H1 (cell line): ENCODE measurements around the gene ZNF33B. TPM values are rescaled to one million over a fixed set of nuclear protein-coding genes. Genes with fewer than 3 reads are reported as not detected.

Experiments
- CTCF ChIA-PET: fragments of 300-600 bp; sonication (Branson Sonifier 250); formaldehyde crosslinking; loops from one replicate; lab custom pipeline; 2021; ENCODE audit not compliant: partially characterized antibody; lab: Charles Lee
- POLR2A ChIA-PET: fragments of 300-600 bp; sonication (Branson Sonifier 250); formaldehyde crosslinking; loops from one replicate; lab custom pipeline; 2021; ENCODE audit warnings: inconsistent platforms; ENCODE audit not compliant: partially characterized antibody; lab: Charles Lee
- DNase-seq, 2 experiments: peaks; one replicate each; pipeline versions ENCODE4 v3.0.0 to v3.0.0-alpha.2; 2010 to 2022; ENCODE audit warnings: low spot score in 2 of 2, low read depth in 1 of 2, mixed read lengths in 1 of 2
- FAIRE-seq: peaks from 2 replicates; lab custom pipeline; 2011; peaks lifted over from hg19 to GRCh38; lab: Jason Lieb, UNC
- H2AFZ ChIP-seq: 2 replicates; pipeline ENCODE4 v1.8.1; 2012; ENCODE audit warnings: low read length, inconsistent platforms
- H2AK5ac ChIP-seq: 2 replicates; pipeline ENCODE4 v1.6.1; 2013; ENCODE audit warnings: low read depth, low read length
- H2BK120ac ChIP-seq: replicated peaks from 2 replicates; pipeline ENCODE3; 2013; ENCODE audit warnings: low read depth, low read length, inconsistent platforms
- H2BK12ac ChIP-seq: 2 replicates; pipeline ENCODE4 v1.6.1; 2013; ENCODE audit warnings: low read depth, low read length
- H2BK15ac ChIP-seq: 2 replicates; pipeline ENCODE4 v1.6.1; 2013; ENCODE audit warnings: low read length
- H2BK20ac ChIP-seq: 2 replicates; pipeline ENCODE4 v1.6.1; 2013; ENCODE audit warnings: low read length
- H2BK5ac ChIP-seq: 2 replicates; pipeline ENCODE4 v1.6.1; 2013; ENCODE audit warnings: low read depth, low read length
- H3K14ac ChIP-seq: 2 replicates; pipeline ENCODE4 v1.6.1; 2013; ENCODE audit warnings: inconsistent platforms; ENCODE audit not compliant: insufficient read length
- H3K18ac ChIP-seq: 2 replicates; pipeline ENCODE4 v1.6.1; 2013; ENCODE audit warnings: low read length; ENCODE audit errors: extremely low read depth
- H3K23ac ChIP-seq: 2 replicates; pipeline ENCODE4 v1.6.1; 2013; ENCODE audit warnings: inconsistent platforms; ENCODE audit not compliant: insufficient read length
- H3K23me2 ChIP-seq: 2 replicates; pipeline ENCODE4 v1.6.1; 2013; ENCODE audit warnings: low read depth, low read length
- H3K27ac ChIP-seq: 2 replicates; pipeline ENCODE4 v1.6.1; 2011; ENCODE audit warnings: low read depth, low read length, inconsistent platforms
- H3K27me3 ChIP-seq, 4 experiments: replicated peaks in 1 of 4; 1 replicate in 1 of 4; 2 replicates in 3 of 4; pipeline versions ENCODE4 v1.6.1 to v1.8.1; 2011 to 2013; ENCODE audit warnings: low read length in 3 of 4, mild to moderate bottlenecking in 3 of 4, inconsistent platforms in 2 of 4, mixed read lengths in 2 of 4, moderate library complexity in 1 of 4; ENCODE audit not compliant: control insufficient read depth in 3 of 4, insufficient read depth in 3 of 4; ENCODE audit errors: extremely low read depth in 1 of 4
- H3K36me3 ChIP-seq, 4 experiments: 2 replicates each; pipeline versions ENCODE4 v1.6.1 to v1.8.1; 2011 to 2013; ENCODE audit warnings: mild to moderate bottlenecking in 4 of 4, low read length in 3 of 4, moderate library complexity in 2 of 4, control low read depth in 1 of 4, inconsistent platforms in 1 of 4; ENCODE audit not compliant: insufficient read depth in 4 of 4, control insufficient read depth in 2 of 4
- H3K4ac ChIP-seq: replicated peaks from 2 replicates; pipeline ENCODE3; 2013; ENCODE audit warnings: low read length, low read depth, mixed read lengths, inconsistent platforms; ENCODE audit not compliant: insufficient read length
- H3K4me1 ChIP-seq, 4 experiments: replicated peaks in 1 of 4; 1 replicate in 1 of 4; 2 replicates in 3 of 4; pipeline versions ENCODE4 v1.6.1 to v1.8.1; 2011 to 2013; ENCODE audit warnings: low read length in 3 of 4, inconsistent platforms in 2 of 4, mixed read lengths in 1 of 4; ENCODE audit not compliant: insufficient read depth in 4 of 4, control insufficient read depth in 3 of 4
- H3K4me2 ChIP-seq, 2 experiments: 2 replicates each; pipeline versions ENCODE4 v1.6.1 to v1.8.1; 2011 to 2013; ENCODE audit warnings: low read depth in 2 of 2, low read length in 2 of 2, control low read depth in 1 of 2, inconsistent platforms in 1 of 2, mild to moderate bottlenecking in 1 of 2; ENCODE audit not compliant: insufficient read depth in 1 of 2
- H3K4me3 ChIP-seq, 4 experiments: fragments of 200-600, 300-600 bp in 1 of 4; sonication (generic), shearing (Covaris generic), sonication (Bioruptor Twin) in 1 of 4; 2 replicates each; pipeline versions ENCODE4 v1.5.1 to v1.8.1; 2011 to 2016; ENCODE audit warnings: low read length in 4 of 4, low read depth in 3 of 4, control low read depth in 2 of 4, inconsistent platforms in 2 of 4, mild to moderate bottlenecking in 2 of 4, mixed read lengths in 1 of 4, moderate library complexity in 1 of 4; ENCODE audit not compliant: insufficient read depth in 2 of 4; ENCODE audit errors: extremely low read depth in 1 of 4
- H3K56ac ChIP-seq: replicated peaks from 2 replicates; pipeline ENCODE3; 2013; ENCODE audit warnings: low read depth, mild to moderate bottlenecking, mixed read lengths, low read length, inconsistent platforms; ENCODE audit not compliant: insufficient read length
- H3K79me1 ChIP-seq: 2 replicates; pipeline ENCODE4 v1.6.1; 2013; ENCODE audit warnings: low read depth, low read length, control low read depth
- H3K79me2 ChIP-seq, 2 experiments: 2 replicates each; pipeline versions ENCODE4 v1.6.1 to v1.8.1; 2012 to 2013; ENCODE audit warnings: low read length in 2 of 2, mild to moderate bottlenecking in 2 of 2, inconsistent platforms in 1 of 2; ENCODE audit not compliant: insufficient read depth in 2 of 2, control insufficient read depth in 1 of 2
- H3K9ac ChIP-seq, 4 experiments: replicated peaks in 1 of 4; 1 replicate in 1 of 4; 2 replicates in 3 of 4; pipeline versions ENCODE4 v1.6.1 to v1.8.1; 2011 to 2013; ENCODE audit warnings: low read depth in 3 of 4, low read length in 3 of 4, control low read depth in 2 of 4, mild to moderate bottlenecking in 2 of 4, moderate library complexity in 2 of 4, inconsistent platforms in 1 of 4; ENCODE audit errors: extremely low read depth in 1 of 4
- H3K9me3 ChIP-seq, 2 experiments: 2 replicates each; pipeline versions ENCODE4 v1.6.1 to v1.8.1; 2012 to 2013; ENCODE audit warnings: mild to moderate bottlenecking in 2 of 2, moderate library complexity in 2 of 2, control low read depth in 1 of 2, inconsistent platforms in 1 of 2, low read depth in 1 of 2, low read length in 1 of 2, mixed read lengths in 1 of 2; ENCODE audit not compliant: insufficient read depth in 2 of 2
- H4K20me1 ChIP-seq, 2 experiments: replicated peaks in 1 of 2; 2 replicates each; pipeline versions ENCODE3 to v1.8.1; 2011 to 2013; ENCODE audit warnings: inconsistent platforms in 2 of 2, low read length in 2 of 2, mild to moderate bottlenecking in 1 of 2; ENCODE audit not compliant: insufficient read depth in 2 of 2, control insufficient read depth in 1 of 2
- H4K5ac ChIP-seq: 2 replicates; pipeline ENCODE4 v1.6.1; 2013; ENCODE audit warnings: low read length, low read depth, mixed read lengths, inconsistent platforms; ENCODE audit not compliant: insufficient read length
- H4K8ac ChIP-seq: 2 replicates; pipeline ENCODE4 v1.8.0; 2013; ENCODE audit warnings: mild to moderate bottlenecking, moderate library complexity, low read length, inconsistent platforms; ENCODE audit not compliant: insufficient read depth; ENCODE audit errors: extremely low read depth
- H4K91ac ChIP-seq: replicated peaks from 2 replicates; pipeline ENCODE3; 2013; ENCODE audit warnings: low read length, mixed read lengths, inconsistent platforms; ENCODE audit not compliant: insufficient read length
- BACH1 ChIP-seq: IDR thresholded peaks from 2 replicates; pipeline ENCODE4 v1.6.1; 2012; ENCODE audit warnings: low read length, improper control_type of control experiment
- CBX5 ChIP-seq: fragments of 300-800, 300-1000 bp; sonication (generic); IDR thresholded peaks from 2 replicates; pipeline ENCODE4 v1.7.1; 2016; ENCODE audit warnings: antibody characterized with exemption, low read length, low read depth
- EP300 ChIP-seq, 2 experiments: IDR thresholded peaks; 1 replicate in 1 of 2; 2 replicates in 1 of 2; pipeline ENCODE4 v1.6.1; 2011 to 2012; ENCODE audit warnings: low read depth in 2 of 2, low read length in 2 of 2, mild to moderate bottlenecking in 2 of 2, borderline replicate concordance in 1 of 2, inconsistent platforms in 1 of 2, moderate library complexity in 1 of 2
- HDAC6 ChIP-seq: IDR thresholded peaks from one replicate; pipeline ENCODE4 v1.7.1; 2012; ENCODE audit warnings: low read depth, mild to moderate bottlenecking, inconsistent platforms, low read length, moderate library complexity
- MAFK ChIP-seq: IDR thresholded peaks from 2 replicates; pipeline ENCODE4 v1.6.1; 2012; ENCODE audit warnings: low read depth, mild to moderate bottlenecking, improper control_type of control experiment, low read length
- POLR2AphosphoS5 ChIP-seq: IDR thresholded peaks from 2 replicates; pipeline ENCODE4 v1.6.1; 2011; ENCODE audit warnings: low read depth, low read length
- RBBP5 ChIP-seq: IDR thresholded peaks from 2 replicates; pipeline ENCODE4 v1.7.1; 2012; ENCODE audit warnings: low read depth, mild to moderate bottlenecking, inconsistent platforms, low read length, moderate library complexity, borderline replicate concordance
- RFX5 ChIP-seq: IDR thresholded peaks from 2 replicates; pipeline ENCODE4 v1.6.1; 2011; ENCODE audit warnings: low read depth, low read length, improper control_type of control experiment, borderline replicate concordance
- SP2 ChIP-seq: IDR thresholded peaks from 2 replicates; pipeline ENCODE4 v1.6.1; 2012; ENCODE audit warnings: mild to moderate bottlenecking, low read length, inconsistent platforms
- TEAD4 ChIP-seq: IDR thresholded peaks from 2 replicates; pipeline ENCODE4 v1.6.1; 2012; ENCODE audit warnings: low read depth, low read length, inconsistent platforms, mixed read lengths
- WGBS, 2 experiments: shearing (Covaris generic) in 1 of 2; methylation state at CpG; one replicate each; pipeline versions ENCODE4 v1.1.6 to v1.1.7; 2013 to 2015; ENCODE audit warnings: low lambda C conversion rate in 2 of 2, mixed read lengths in 2 of 2, inconsistent platforms in 1 of 2, low coverage in 1 of 2, missing lambda C conversion rate in 1 of 2; ENCODE audit not compliant: insufficient replicate concordance in 2 of 2, insufficient coverage in 1 of 2, insufficient read length in 1 of 2; ENCODE audit errors: extremely low coverage in 1 of 2, missing lambda C conversion rate in 1 of 2; 5-methylcytosine and 5-hydroxymethylcytosine counted together
- polyA plus RNA-seq, 7 experiments: library from polyadenylated mRNA; depleted of rRNA in 3 of 7; stranded (reverse) in 5 of 7; unstranded in 2 of 7; fragments of >200 nt in 5 of 7; fragments of 200-250 nt in 2 of 7; gene quantifications; 1 replicate in 5 of 7; 2 replicates in 1 of 7; 4 replicates in 1 of 7; pipeline versions ENCODE4 v1.2.1 to v1.2.3, GENCODE V29; 2011 to 2013; ENCODE audit warnings: missing spikeins in 2 of 7, mixed read lengths in 2 of 7
- total RNA-seq: library from RNA; stranded (reverse); fragmentation: NEBNext Ultra II Directional; extraction: Animal tissue kit (Norgen Biotek cat#: 25700); gene quantifications from 2 replicates; pipeline ENCODE4 v1.2.1, GENCODE V29; 2021
- TF ChIP-seq, protein P1 (sequence below): IDR thresholded peaks from 2 replicates; pipeline ENCODE4 v1.6.1; 2012; ENCODE audit warnings: inconsistent platforms
- TF ChIP-seq, protein P2 (sequence below): IDR thresholded peaks from 2 replicates; pipeline ENCODE4 v1.6.1; 2012; ENCODE audit warnings: inconsistent platforms
- TF ChIP-seq, protein P3 (sequence below): IDR thresholded peaks from 2 replicates; pipeline ENCODE4 v1.6.1; 2011; ENCODE audit warnings: low read length, improper control_type of control experiment

ZNF33B gene
- total and polyA plus RNA-seq, 2 of the 8 experiments (the other 6 are each of a cell fraction or from before 2014, with no cell fraction given): 10.7 to 33.4 TPM

DNA sequence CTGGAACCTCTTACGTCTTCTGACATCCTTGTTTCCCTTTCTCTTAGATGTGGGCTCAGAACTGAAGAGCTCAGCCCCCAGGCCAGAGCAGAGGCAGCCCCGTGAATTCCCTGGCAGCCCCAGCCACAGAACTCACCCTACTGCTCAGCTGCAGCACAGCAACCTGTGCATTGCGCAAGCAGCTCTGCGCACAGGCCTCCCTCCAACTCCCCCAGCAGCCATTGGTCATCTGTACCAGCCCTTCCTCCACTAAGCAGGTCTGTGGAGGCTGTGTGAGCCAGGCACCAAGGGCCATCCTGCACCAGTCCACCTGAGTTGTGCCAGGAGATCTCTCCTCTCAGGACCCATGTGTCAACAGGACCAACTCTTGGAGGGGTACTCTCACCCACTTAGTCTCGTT, 54.5 kb downstream of the ZNF33B start:
- Histone ChIP-seq H3K27me3 (no peaks in the 10 kb centered on the region), H3K23me2 (no peaks in the 10 kb centered on the region), H2BK12ac (no peak overlapping the region), H3K23ac (no peak overlapping the region), H3K4me3 (no peak overlapping the region), H3K9ac (no peak overlapping the region), H3K79me1 (no peaks in the 10 kb centered on the region), H2BK5ac (no peak overlapping the region), H4K8ac (no peak overlapping the region), H2AFZ (no peak overlapping the region), H4K5ac (no peak overlapping the region), H3K18ac (no peak overlapping the region), H2BK20ac (no peak overlapping the region), H3K4me2 (no peak overlapping the region), H3K14ac (no peak overlapping the region), H2AK5ac (no peak overlapping the region), H3K36me3 (peaks cover 0 to 12% (median 0%) of the 10 kb centered on the region in 4 experiments; a peak in 2 of 8 replicates), H4K91ac (no peak overlapping the region), H3K56ac (no peak overlapping the region), H3K4me1 (no peaks in the 10 kb centered on the region), H3K79me2 (no peaks in the 10 kb centered on the region), H2BK15ac (no peak overlapping the region), H3K4ac (no peak overlapping the region), H4K20me1 (no peaks in the 10 kb centered on the region), H2BK120ac (no peak overlapping the region), H3K9me3 (peaks cover 5 to 47% of the 10 kb centered on the region in 2 experiments; a peak in 3 of 4 replicates), H3K27ac (no peak overlapping the region)
- FAIRE-seq: no peak
- ChIA-PET POLR2A (no interaction called here), CTCF (no interaction called here)
- 93% methylated on average over 5 of the region's 5 CpGs; no CpG with 5 or more reads in 1 of the 2 experiments for WGBS, 2 experiments
- DNase-seq: no peak
- TF ChIP-seq EP300 (IDR thresholded peaks at IDR 0.05; ENCODE audit: borderline replicate concordance in 1 of 2, low read depth in 2 of 2, low read length in 2 of 2): no peak
- no peak for TF ChIP-seq RFX5
- TF ChIP-seq MAFK: no peak
- no peak for TF ChIP-seq BACH1
- no peak for TF ChIP-seq SP2
- TF ChIP-seq POLR2AphosphoS5: no peak
- no peak for TF ChIP-seq CBX5
- TF ChIP-seq HDAC6: no peak
- no peak for TF ChIP-seq RBBP5
- TF ChIP-seq TEAD4: no peak
- TF ChIP-seq, protein P1, sequence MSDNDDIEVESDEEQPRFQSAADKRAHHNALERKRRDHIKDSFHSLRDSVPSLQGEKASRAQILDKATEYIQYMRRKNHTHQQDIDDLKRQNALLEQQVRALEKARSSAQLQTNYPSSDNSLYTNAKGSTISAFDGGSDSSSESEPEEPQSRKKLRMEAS: no peak
- TF ChIP-seq, protein P2, sequence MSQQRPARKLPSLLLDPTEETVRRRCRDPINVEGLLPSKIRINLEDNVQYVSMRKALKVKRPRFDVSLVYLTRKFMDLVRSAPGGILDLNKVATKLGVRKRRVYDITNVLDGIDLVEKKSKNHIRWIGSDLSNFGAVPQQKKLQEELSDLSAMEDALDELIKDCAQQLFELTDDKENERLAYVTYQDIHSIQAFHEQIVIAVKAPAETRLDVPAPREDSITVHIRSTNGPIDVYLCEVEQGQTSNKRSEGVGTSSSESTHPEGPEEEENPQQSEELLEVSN: no peak
- TF ChIP-seq, protein P3, sequence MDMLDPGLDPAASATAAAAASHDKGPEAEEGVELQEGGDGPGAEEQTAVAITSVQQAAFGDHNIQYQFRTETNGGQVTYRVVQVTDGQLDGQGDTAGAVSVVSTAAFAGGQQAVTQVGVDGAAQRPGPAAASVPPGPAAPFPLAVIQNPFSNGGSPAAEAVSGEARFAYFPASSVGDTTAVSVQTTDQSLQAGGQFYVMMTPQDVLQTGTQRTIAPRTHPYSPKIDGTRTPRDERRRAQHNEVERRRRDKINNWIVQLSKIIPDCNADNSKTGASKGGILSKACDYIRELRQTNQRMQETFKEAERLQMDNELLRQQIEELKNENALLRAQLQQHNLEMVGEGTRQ: no peak
